Osteocyte (in vitro differentiated cells): ENCODE results near the gene NUMBL. TPM values are rescaled to one million over a fixed set of nuclear protein-coding genes. Genes with fewer than 3 reads are reported as not detected.

Experiments used
- DNase-seq: peaks from one replicate; pipeline ENCODE4 v3.0.0; 2021; ENCODE audit warnings: mixed read lengths; ENCODE audit not compliant: unreplicated experiment; ENCODE audit errors: extremely low spot score
- H3K27ac Mint-ChIP-seq: one replicate; pipeline ENCODE4 v1.8.0; 2021; ENCODE audit warnings: mild to moderate bottlenecking, mixed read lengths; ENCODE audit not compliant: unreplicated experiment
- H3K27me3 Mint-ChIP-seq: one replicate; pipeline ENCODE4 v1.8.0; 2021; ENCODE audit warnings: mixed read lengths; ENCODE audit not compliant: unreplicated experiment
- H3K36me3 Mint-ChIP-seq: one replicate; pipeline ENCODE4 v1.8.0; 2021; ENCODE audit warnings: mixed read lengths; ENCODE audit not compliant: unreplicated experiment
- H3K4me1 Mint-ChIP-seq: one replicate; pipeline ENCODE4 v1.8.0; 2021; ENCODE audit warnings: mixed read lengths; ENCODE audit not compliant: unreplicated experiment
- H3K4me3 Mint-ChIP-seq: one replicate; pipeline ENCODE4 v1.8.0; 2021; ENCODE audit warnings: mild to moderate bottlenecking, moderate library complexity, mixed read lengths; ENCODE audit not compliant: unreplicated experiment
- H3K9me3 Mint-ChIP-seq: one replicate; pipeline ENCODE4 v1.8.0; 2021; ENCODE audit warnings: mixed read lengths; ENCODE audit not compliant: unreplicated experiment
- CTCF ChIP-seq: fragments of 200-600 bp; sonication (generic); IDR thresholded peaks from 2 replicates; pipeline ENCODE4 v1.5.0; 2021; ENCODE audit warnings: antibody characterized with exemption, mild to moderate bottlenecking, moderate library complexity
- total RNA-seq: library from RNA; stranded (reverse); gene quantifications from 2 replicates; pipeline ENCODE4 v1.2.1, GENCODE V29; 2021

Gene NUMBL
- total RNA-seq, 1 donor from 2014 or later: 67.1 TPM

GRCh38 chr19:40642757-40643305, 47.6 kb downstream of the NUMBL start:
- no peaks in the 10 kb centered on the region for H3K27me3 Mint-ChIP-seq
- H3K27ac Mint-ChIP-seq: no peak overlapping the region
- no peak for DNase-seq
- H3K36me3 Mint-ChIP-seq: no peaks in the 10 kb centered on the region
- H3K4me3 Mint-ChIP-seq: no peak overlapping the region
- peaks cover 60% of the 10 kb centered on the region for H3K4me1 Mint-ChIP-seq
- no peaks in the 10 kb centered on the region for H3K9me3 Mint-ChIP-seq
- no peak for TF ChIP-seq CTCF

- peaks cover 60% of the 10 kb centered on the region for H3K4me1 Mint-ChIP-seq
These were observed 48.3 kb downstream of the NUMBL start for GRCh38 chr19:40642051-40642706.

GRCh38 chr19:40641281-40641680, 49.2 kb downstream of the NUMBL start:
- no peaks in the 10 kb centered on the region for H3K27me3 Mint-ChIP-seq
- no peak overlapping the region for H3K4me3 Mint-ChIP-seq
- no peak for DNase-seq
- TF ChIP-seq CTCF: no peak
- H3K36me3 Mint-ChIP-seq: no peaks in the 10 kb centered on the region
- peaks cover 52% of the 10 kb centered on the region for H3K4me1 Mint-ChIP-seq
- peak overlapping the region; percentile 92 for H3K27ac Mint-ChIP-seq
- H3K9me3 Mint-ChIP-seq: no peaks in the 10 kb centered on the region

More at GRCh38 chr19:40642051-40642706, 48.3 kb downstream of the NUMBL start:
- H3K27me3 Mint-ChIP-seq: no peaks in the 10 kb centered on the region
- H3K9me3 Mint-ChIP-seq: no peaks in the 10 kb centered on the region
- DNase-seq: no peak
- no peaks in the 10 kb centered on the region for H3K36me3 Mint-ChIP-seq
- H3K27ac Mint-ChIP-seq: peak overlapping the region; percentile 92
- no peak overlapping the region for H3K4me3 Mint-ChIP-seq
- TF ChIP-seq CTCF: no peak

GRCh38 chr19:40640744-40641143, 49.7 kb downstream of the NUMBL start:
- DNase-seq: no peak
- peaks cover 47% of the 10 kb centered on the region for H3K4me1 Mint-ChIP-seq
- no peaks in the 10 kb centered on the region for H3K9me3 Mint-ChIP-seq
- H3K36me3 Mint-ChIP-seq: no peaks in the 10 kb centered on the region
- peak overlapping the region; percentile 52 for H3K4me3 Mint-ChIP-seq
- H3K27ac Mint-ChIP-seq: peak overlapping the region; percentile 92
- no peaks in the 10 kb centered on the region for H3K27me3 Mint-ChIP-seq
- TF ChIP-seq CTCF: no peak

GRCh38 chr19:40639638-40639982, 50.8 kb downstream of the NUMBL start:
- TF ChIP-seq CTCF: no peak
- H3K4me3 Mint-ChIP-seq: no peak overlapping the region
- H3K4me1 Mint-ChIP-seq: peaks cover 38% of the 10 kb centered on the region
- no peaks in the 10 kb centered on the region for H3K36me3 Mint-ChIP-seq
- no peaks in the 10 kb centered on the region for H3K9me3 Mint-ChIP-seq
- H3K27me3 Mint-ChIP-seq: peaks cover 4% of the 10 kb centered on the region
- no peak for DNase-seq
- no peak overlapping the region for H3K27ac Mint-ChIP-seq
